Erythroblast (primary cell): Measurements from ENCODE around the gene PTGFRN.

Experiments used
- GATA1 ChIP-seq: IDR thresholded peaks from 2 replicates; pipeline ENCODE4 v1.6.1; 2011; ENCODE audit warnings: low read depth, mild to moderate bottlenecking, control low read depth, low read length, moderate library complexity
- POLR2A ChIP-seq: IDR thresholded peaks from 2 replicates; pipeline ENCODE4 v1.6.1; 2011; ENCODE audit warnings: mild to moderate bottlenecking, low read length

GRCh38 chr1:117017062-117017461 is 107.3 kb downstream of the PTGFRN start:
- TF ChIP-seq POLR2A (no peak), GATA1 (no peak)
